H1 (cell line): ENCODE data around the gene CNTN5. TPM values are rescaled to one million over a fixed set of nuclear protein-coding genes. Genes with fewer than 3 reads are reported as not detected.

Experiments
- CTCF ChIA-PET: fragments of 300-600 bp; sonication (Branson Sonifier 250); formaldehyde crosslinking; loops from one replicate; lab custom pipeline; 2021; ENCODE audit not compliant: partially characterized antibody; lab: Charles Lee
- POLR2A ChIA-PET: fragments of 300-600 bp; sonication (Branson Sonifier 250); formaldehyde crosslinking; loops from one replicate; lab custom pipeline; 2021; ENCODE audit warnings: inconsistent platforms; ENCODE audit not compliant: partially characterized antibody; lab: Charles Lee
- DNase-seq, 2 experiments: peaks; one replicate each; pipeline versions ENCODE4 v3.0.0 to v3.0.0-alpha.2; 2010 to 2022; ENCODE audit warnings: low spot score in 2 of 2, low read depth in 1 of 2, mixed read lengths in 1 of 2
- FAIRE-seq: peaks from 2 replicates; lab custom pipeline; 2011; peaks lifted over from hg19 to GRCh38; lab: Jason Lieb, UNC
- H2AFZ ChIP-seq: 2 replicates; pipeline ENCODE4 v1.8.1; 2012; ENCODE audit warnings: low read length, inconsistent platforms
- H2AK5ac ChIP-seq: 2 replicates; pipeline ENCODE4 v1.6.1; 2013; ENCODE audit warnings: low read depth, low read length
- H2BK120ac ChIP-seq: replicated peaks from 2 replicates; pipeline ENCODE3; 2013; ENCODE audit warnings: low read depth, low read length, inconsistent platforms
- H2BK12ac ChIP-seq: 2 replicates; pipeline ENCODE4 v1.6.1; 2013; ENCODE audit warnings: low read depth, low read length
- H2BK15ac ChIP-seq: 2 replicates; pipeline ENCODE4 v1.6.1; 2013; ENCODE audit warnings: low read length
- H2BK20ac ChIP-seq: 2 replicates; pipeline ENCODE4 v1.6.1; 2013; ENCODE audit warnings: low read length
- H2BK5ac ChIP-seq: 2 replicates; pipeline ENCODE4 v1.6.1; 2013; ENCODE audit warnings: low read depth, low read length
- H3K14ac ChIP-seq: 2 replicates; pipeline ENCODE4 v1.6.1; 2013; ENCODE audit warnings: inconsistent platforms; ENCODE audit not compliant: insufficient read length
- H3K18ac ChIP-seq: 2 replicates; pipeline ENCODE4 v1.6.1; 2013; ENCODE audit warnings: low read length; ENCODE audit errors: extremely low read depth
- H3K23ac ChIP-seq: 2 replicates; pipeline ENCODE4 v1.6.1; 2013; ENCODE audit warnings: inconsistent platforms; ENCODE audit not compliant: insufficient read length
- H3K23me2 ChIP-seq: 2 replicates; pipeline ENCODE4 v1.6.1; 2013; ENCODE audit warnings: low read depth, low read length
- H3K27ac ChIP-seq: 2 replicates; pipeline ENCODE4 v1.6.1; 2011; ENCODE audit warnings: low read depth, low read length, inconsistent platforms
- H3K27me3 ChIP-seq, 4 experiments: replicated peaks in 1 of 4; 1 replicate in 1 of 4; 2 replicates in 3 of 4; pipeline versions ENCODE4 v1.6.1 to v1.8.1; 2011 to 2013; ENCODE audit warnings: low read length in 3 of 4, mild to moderate bottlenecking in 3 of 4, inconsistent platforms in 2 of 4, mixed read lengths in 2 of 4, moderate library complexity in 1 of 4; ENCODE audit not compliant: control insufficient read depth in 3 of 4, insufficient read depth in 3 of 4; ENCODE audit errors: extremely low read depth in 1 of 4
- H3K36me3 ChIP-seq, 4 experiments: 2 replicates each; pipeline versions ENCODE4 v1.6.1 to v1.8.1; 2011 to 2013; ENCODE audit warnings: mild to moderate bottlenecking in 4 of 4, low read length in 3 of 4, moderate library complexity in 2 of 4, control low read depth in 1 of 4, inconsistent platforms in 1 of 4; ENCODE audit not compliant: insufficient read depth in 4 of 4, control insufficient read depth in 2 of 4
- H3K4ac ChIP-seq: replicated peaks from 2 replicates; pipeline ENCODE3; 2013; ENCODE audit warnings: low read length, low read depth, mixed read lengths, inconsistent platforms; ENCODE audit not compliant: insufficient read length
- H3K4me1 ChIP-seq, 4 experiments: replicated peaks in 1 of 4; 1 replicate in 1 of 4; 2 replicates in 3 of 4; pipeline versions ENCODE4 v1.6.1 to v1.8.1; 2011 to 2013; ENCODE audit warnings: low read length in 3 of 4, inconsistent platforms in 2 of 4, mixed read lengths in 1 of 4; ENCODE audit not compliant: insufficient read depth in 4 of 4, control insufficient read depth in 3 of 4
- H3K4me2 ChIP-seq, 2 experiments: 2 replicates each; pipeline versions ENCODE4 v1.6.1 to v1.8.1; 2011 to 2013; ENCODE audit warnings: low read depth in 2 of 2, low read length in 2 of 2, control low read depth in 1 of 2, inconsistent platforms in 1 of 2, mild to moderate bottlenecking in 1 of 2; ENCODE audit not compliant: insufficient read depth in 1 of 2
- H3K4me3 ChIP-seq, 4 experiments: fragments of 200-600, 300-600 bp in 1 of 4; sonication (generic), shearing (Covaris generic), sonication (Bioruptor Twin) in 1 of 4; 2 replicates each; pipeline versions ENCODE4 v1.5.1 to v1.8.1; 2011 to 2016; ENCODE audit warnings: low read length in 4 of 4, low read depth in 3 of 4, control low read depth in 2 of 4, inconsistent platforms in 2 of 4, mild to moderate bottlenecking in 2 of 4, mixed read lengths in 1 of 4, moderate library complexity in 1 of 4; ENCODE audit not compliant: insufficient read depth in 2 of 4; ENCODE audit errors: extremely low read depth in 1 of 4
- H3K56ac ChIP-seq: replicated peaks from 2 replicates; pipeline ENCODE3; 2013; ENCODE audit warnings: low read depth, mild to moderate bottlenecking, mixed read lengths, low read length, inconsistent platforms; ENCODE audit not compliant: insufficient read length
- H3K79me1 ChIP-seq: 2 replicates; pipeline ENCODE4 v1.6.1; 2013; ENCODE audit warnings: low read depth, low read length, control low read depth
- H3K79me2 ChIP-seq, 2 experiments: 2 replicates each; pipeline versions ENCODE4 v1.6.1 to v1.8.1; 2012 to 2013; ENCODE audit warnings: low read length in 2 of 2, mild to moderate bottlenecking in 2 of 2, inconsistent platforms in 1 of 2; ENCODE audit not compliant: insufficient read depth in 2 of 2, control insufficient read depth in 1 of 2
- H3K9ac ChIP-seq, 4 experiments: replicated peaks in 1 of 4; 1 replicate in 1 of 4; 2 replicates in 3 of 4; pipeline versions ENCODE4 v1.6.1 to v1.8.1; 2011 to 2013; ENCODE audit warnings: low read depth in 3 of 4, low read length in 3 of 4, control low read depth in 2 of 4, mild to moderate bottlenecking in 2 of 4, moderate library complexity in 2 of 4, inconsistent platforms in 1 of 4; ENCODE audit errors: extremely low read depth in 1 of 4
- H3K9me3 ChIP-seq, 2 experiments: 2 replicates each; pipeline versions ENCODE4 v1.6.1 to v1.8.1; 2012 to 2013; ENCODE audit warnings: mild to moderate bottlenecking in 2 of 2, moderate library complexity in 2 of 2, control low read depth in 1 of 2, inconsistent platforms in 1 of 2, low read depth in 1 of 2, low read length in 1 of 2, mixed read lengths in 1 of 2; ENCODE audit not compliant: insufficient read depth in 2 of 2
- H4K20me1 ChIP-seq, 2 experiments: replicated peaks in 1 of 2; 2 replicates each; pipeline versions ENCODE3 to v1.8.1; 2011 to 2013; ENCODE audit warnings: inconsistent platforms in 2 of 2, low read length in 2 of 2, mild to moderate bottlenecking in 1 of 2; ENCODE audit not compliant: insufficient read depth in 2 of 2, control insufficient read depth in 1 of 2
- H4K5ac ChIP-seq: 2 replicates; pipeline ENCODE4 v1.6.1; 2013; ENCODE audit warnings: low read length, low read depth, mixed read lengths, inconsistent platforms; ENCODE audit not compliant: insufficient read length
- H4K8ac ChIP-seq: 2 replicates; pipeline ENCODE4 v1.8.0; 2013; ENCODE audit warnings: mild to moderate bottlenecking, moderate library complexity, low read length, inconsistent platforms; ENCODE audit not compliant: insufficient read depth; ENCODE audit errors: extremely low read depth
- H4K91ac ChIP-seq: replicated peaks from 2 replicates; pipeline ENCODE3; 2013; ENCODE audit warnings: low read length, mixed read lengths, inconsistent platforms; ENCODE audit not compliant: insufficient read length
- ASH2L ChIP-seq: fragments of 200-600, 300-600 bp; sonication (generic); IDR thresholded peaks from one replicate; pipeline ENCODE4 v1.7.1; 2017; ENCODE audit warnings: low read length
- EZH2 ChIP-seq: fragments of 200-600 bp; sonication (generic); IDR thresholded peaks from 2 replicates; pipeline ENCODE4 v1.7.1; 2012; ENCODE audit warnings: low read depth, mild to moderate bottlenecking, moderate library complexity, low read length, inconsistent platforms; ENCODE audit not compliant: severe bottlenecking
- HDAC2 ChIP-seq, 2 experiments: fragments of 300-600 bp in 1 of 2; sonication (generic) in 1 of 2; IDR thresholded peaks; 2 replicates each; pipeline ENCODE4 v1.6.1; 2011 to 2012; ENCODE audit warnings: low read depth in 2 of 2, low read length in 2 of 2, mild to moderate bottlenecking in 2 of 2, moderate library complexity in 2 of 2, borderline replicate concordance in 1 of 2, inconsistent platforms in 1 of 2
- POU5F1 ChIP-seq: IDR thresholded peaks from 2 replicates; pipeline ENCODE4 v1.6.1; 2011; ENCODE audit warnings: low read depth, mild to moderate bottlenecking, low read length, moderate library complexity
- RXRA ChIP-seq: IDR thresholded peaks from 2 replicates; pipeline ENCODE4 v1.6.1; 2011; ENCODE audit warnings: low read depth, mild to moderate bottlenecking, low read length, moderate library complexity; ENCODE audit not compliant: insufficient read depth
- SP2 ChIP-seq: IDR thresholded peaks from 2 replicates; pipeline ENCODE4 v1.6.1; 2012; ENCODE audit warnings: mild to moderate bottlenecking, low read length, inconsistent platforms
- SP4 ChIP-seq: IDR thresholded peaks from 2 replicates; pipeline ENCODE4 v1.6.1; 2012; ENCODE audit warnings: low read length, inconsistent platforms
- TAF1 ChIP-seq: IDR thresholded peaks from 2 replicates; pipeline ENCODE4 v1.6.1; 2011; ENCODE audit warnings: mild to moderate bottlenecking, low read depth, low read length
- ZNF274 ChIP-seq: IDR thresholded peaks from 2 replicates; pipeline ENCODE4 v1.7.0; 2012; ENCODE audit warnings: low read length, borderline replicate concordance; ENCODE audit errors: extremely low read depth
- WGBS, 2 experiments: shearing (Covaris generic) in 1 of 2; methylation state at CpG; one replicate each; pipeline versions ENCODE4 v1.1.6 to v1.1.7; 2013 to 2015; ENCODE audit warnings: low lambda C conversion rate in 2 of 2, mixed read lengths in 2 of 2, inconsistent platforms in 1 of 2, low coverage in 1 of 2, missing lambda C conversion rate in 1 of 2; ENCODE audit not compliant: insufficient replicate concordance in 2 of 2, insufficient coverage in 1 of 2, insufficient read length in 1 of 2; ENCODE audit errors: extremely low coverage in 1 of 2, missing lambda C conversion rate in 1 of 2; 5-methylcytosine and 5-hydroxymethylcytosine counted together
- polyA plus RNA-seq, 7 experiments: library from polyadenylated mRNA; depleted of rRNA in 3 of 7; stranded (reverse) in 5 of 7; unstranded in 2 of 7; fragments of >200 nt in 5 of 7; fragments of 200-250 nt in 2 of 7; gene quantifications; 1 replicate in 5 of 7; 2 replicates in 1 of 7; 4 replicates in 1 of 7; pipeline versions ENCODE4 v1.2.1 to v1.2.3, GENCODE V29; 2011 to 2013; ENCODE audit warnings: missing spikeins in 2 of 7, mixed read lengths in 2 of 7
- total RNA-seq: library from RNA; stranded (reverse); fragmentation: NEBNext Ultra II Directional; extraction: Animal tissue kit (Norgen Biotek cat#: 25700); gene quantifications from 2 replicates; pipeline ENCODE4 v1.2.1, GENCODE V29; 2021

The CNTN5 gene
- total and polyA plus RNA-seq, 2 of the 8 experiments (the other 6 are each of a cell fraction or from before 2014, with no cell fraction given): not detected

- 98% methylated on average over 2 of the region's 2 CpGs; no CpG with 5 or more reads in 1 of the 2 experiments for WGBS, 2 experiments
- no peak overlapping the region for H3K14ac ChIP-seq
- H2AK5ac ChIP-seq: no peak overlapping the region
- H3K4me1 ChIP-seq: no peaks in the 10 kb centered on the region
- POLR2A ChIA-PET: no interaction called here
- H2BK120ac ChIP-seq: no peak overlapping the region
- H3K23me2 ChIP-seq: no peaks in the 10 kb centered on the region
- H3K9ac ChIP-seq: no peak overlapping the region
- H3K27ac ChIP-seq: no peak overlapping the region
- H3K36me3 ChIP-seq: no peaks in the 10 kb centered on the region
- no peaks in the 10 kb centered on the region for H3K9me3 ChIP-seq
- H4K20me1 ChIP-seq: no peaks in the 10 kb centered on the region
- no peaks in the 10 kb centered on the region for H3K79me2 ChIP-seq
- H3K4me2 ChIP-seq: no peak overlapping the region
- H3K27me3 ChIP-seq: no peaks in the 10 kb centered on the region
- H2BK20ac ChIP-seq: no peak overlapping the region
- H3K4me3 ChIP-seq: no peak overlapping the region
- no peak for DNase-seq
- H3K18ac ChIP-seq: no peak overlapping the region
- H2AFZ ChIP-seq: no peak overlapping the region
- no peak overlapping the region for H2BK15ac ChIP-seq
- no peak overlapping the region for H3K4ac ChIP-seq
- H4K8ac ChIP-seq: no peak overlapping the region
- no peak overlapping the region for H3K23ac ChIP-seq
- no peak overlapping the region for H3K56ac ChIP-seq
- H4K5ac ChIP-seq: no peak overlapping the region
- CTCF ChIA-PET: interaction anchor here (1.0 kb wide), 1 partner anchor 10 kb away, joined by 3 read pairs; no protein-coding TSS in a partner anchor
- H3K79me1 ChIP-seq: no peaks in the 10 kb centered on the region
- H2BK12ac ChIP-seq: no peak overlapping the region
- no peak overlapping the region for H2BK5ac ChIP-seq
- FAIRE-seq: no peak
- no peak overlapping the region for H4K91ac ChIP-seq
- TF ChIP-seq TAF1 (no peak), HDAC2 (IDR thresholded peaks at IDR 0.05; ENCODE audit: borderline replicate concordance in 1 of 2, low read depth in 2 of 2, low read length in 2 of 2) (no peak), SP4 (no peak), ASH2L (no peak), POU5F1 (no peak), SP2 (no peak), RXRA (no peak), ZNF274 (no peak), EZH2 (no peak)
These were observed 1287.5 kb downstream of the CNTN5 start for GRCh38 chr11:100308202-100308601.
